SK-N-SH (cell line): ENCODE results near the gene SLC15A1. TPM values are rescaled to one million over a fixed set of nuclear protein-coding genes. Genes with fewer than 3 reads are reported as not detected.

ENCODE experiments used
- CTCF ChIA-PET: fragments of 300-600, 350-600 bp; formaldehyde crosslinking; extraction: SDS; loops from one replicate; lab custom pipeline; 2021; lab: Yijun Ruan, JAX
- POLR2A ChIA-PET: fragments of 350-600 bp; sonication (Branson Sonifier 250); formaldehyde crosslinking; extraction: SDS; loops from one replicate; lab custom pipeline; 2020; ENCODE audit warnings: antibody characterized with exemption, inconsistent platforms; lab: Yijun Ruan, JAX
- DNase-seq: peaks from one replicate; pipeline ENCODE4 v3.0.0; 2012
- H2AFZ ChIP-seq: fragments of 200-600 bp; sonication (generic); 2 replicates; pipeline ENCODE4 v1.8.1; 2016; ENCODE audit warnings: antibody characterized with exemption, mild to moderate bottlenecking, low read depth
- H3F3A ChIP-seq: fragments of 200-600 bp; sonication (generic); replicated peaks from 2 replicates; pipeline ENCODE3; 2016; ENCODE audit warnings: antibody characterized with exemption, mild to moderate bottlenecking; ENCODE audit not compliant: insufficient read depth
- H3K27ac ChIP-seq, 2 experiments: fragments of 200-500 bp in 1 of 2; fragments of 200-600 bp in 1 of 2; sonication (Bioruptor generic) in 1 of 2; sonication (generic), shearing (Covaris generic) in 1 of 2; 2 replicates each; pipeline versions ENCODE4 v1.5.1 to v1.6.1; 2014 to 2016; ENCODE audit warnings: low read depth in 2 of 2, inconsistent platforms in 1 of 2, low read length in 1 of 2, mild to moderate bottlenecking in 1 of 2, mixed read lengths in 1 of 2
- H3K27me3 ChIP-seq: fragments of 200-600 bp; sonication (generic), shearing (Covaris generic); 2 replicates; pipeline ENCODE4 v1.6.1; 2016; ENCODE audit warnings: mixed run types; ENCODE audit not compliant: insufficient read depth
- H3K36me3 ChIP-seq, 2 experiments: fragments of 200-500 bp in 1 of 2; fragments of 200-600 bp in 1 of 2; sonication (Bioruptor generic) in 1 of 2; sonication (generic) in 1 of 2; replicated peaks in 1 of 2; 2 replicates each; pipeline versions ENCODE3 to v1.5.1; 2014 to 2016; ENCODE audit warnings: low read length in 1 of 2, mild to moderate bottlenecking in 1 of 2; ENCODE audit not compliant: insufficient read depth in 2 of 2, control insufficient read depth in 1 of 2
- H3K4me1 ChIP-seq, 2 experiments: fragments of 200-500 bp in 1 of 2; fragments of 200-600 bp in 1 of 2; sonication (Bioruptor generic) in 1 of 2; sonication (generic), shearing (Covaris generic) in 1 of 2; 2 replicates each; pipeline versions ENCODE4 v1.5.1 to v1.6.1; 2014 to 2016; ENCODE audit warnings: low read depth in 1 of 2, low read length in 1 of 2, mixed run types in 1 of 2; ENCODE audit not compliant: insufficient read depth in 2 of 2, control insufficient read depth in 1 of 2
- H3K4me2 ChIP-seq: fragments of 200-600 bp; sonication (generic), shearing (Covaris generic); 2 replicates; pipeline ENCODE4 v1.6.1; 2017; ENCODE audit warnings: mixed run types
- H3K4me3 ChIP-seq, 2 experiments: fragments of 200-500 bp in 1 of 2; fragments of 200-600 bp in 1 of 2; sonication (Bioruptor generic) in 1 of 2; sonication (generic), shearing (Covaris generic) in 1 of 2; 2 replicates each; pipeline versions ENCODE4 v1.5.1 to v1.8.1; 2014 to 2016; ENCODE audit warnings: low read depth in 2 of 2, inconsistent platforms in 1 of 2, low read length in 1 of 2, mild to moderate bottlenecking in 1 of 2, mixed read lengths in 1 of 2, moderate library complexity in 1 of 2
- H3K79me2 ChIP-seq: fragments of 200-600 bp; sonication (generic); 2 replicates; pipeline ENCODE4 v1.8.1; 2017; ENCODE audit warnings: mild to moderate bottlenecking; ENCODE audit not compliant: insufficient read depth
- H3K9ac ChIP-seq: fragments of 200-600 bp; sonication (generic); 2 replicates; pipeline ENCODE4 v1.6.1; 2017; ENCODE audit warnings: mixed run types
- H3K9me2 ChIP-seq: fragments of 200-600 bp; sonication (generic); 2 replicates; pipeline ENCODE4 v1.6.1; 2017; ENCODE audit warnings: mixed run types
- H3K9me3 ChIP-seq: fragments of 200-600 bp; sonication (generic); 2 replicates; pipeline ENCODE4 v1.6.1; 2017; ENCODE audit warnings: mixed run types, mild to moderate bottlenecking, moderate library complexity
- H4K20me1 ChIP-seq: fragments of 200-600 bp; sonication (generic); 2 replicates; pipeline ENCODE4 v1.6.1; 2017; ENCODE audit warnings: mild to moderate bottlenecking, mixed run types; ENCODE audit not compliant: insufficient read depth
- CHD2 ChIP-seq: fragments of 150-350 bp; IDR thresholded peaks from 2 replicates; pipeline ENCODE4 v1.6.1; 2018; ENCODE audit warnings: low read length; ENCODE audit not compliant: partially characterized antibody
- EZH2phosphoT487 ChIP-seq: fragments of 200-600 bp; sonication (generic); IDR thresholded peaks from 2 replicates; pipeline ENCODE4 v1.6.1; 2017; ENCODE audit warnings: low read depth, mixed run types, mild to moderate bottlenecking, antibody characterized with exemption, moderate library complexity, borderline replicate concordance
- FOSL2 ChIP-seq: IDR thresholded peaks from 2 replicates; pipeline ENCODE4 v1.4.0; 2012; ENCODE audit warnings: low read depth, mild to moderate bottlenecking, moderate library complexity, borderline replicate concordance
- FOXJ3 ChIP-seq: sonication (generic); formaldehyde crosslinking; IDR thresholded peaks from 2 replicates; pipeline ENCODE4 v1.5.1; 2020; ENCODE audit warnings: mild to moderate bottlenecking, missing genetic modification reagents
- GABPA ChIP-seq: IDR thresholded peaks from 2 replicates; pipeline ENCODE4 v1.4.0; 2012; ENCODE audit warnings: low read depth, mild to moderate bottlenecking
- GATA2 ChIP-seq: sonication (generic); formaldehyde crosslinking; IDR thresholded peaks from 2 replicates; pipeline ENCODE4 v1.5.0; 2020; ENCODE audit warnings: mild to moderate bottlenecking, missing genetic modification reagents
- MAX ChIP-seq: IDR thresholded peaks from 2 replicates; pipeline ENCODE4 v1.4.0; 2012; ENCODE audit warnings: low read depth
- MXI1 ChIP-seq: IDR thresholded peaks from 2 replicates; pipeline ENCODE4 v1.6.1; 2012; ENCODE audit warnings: mild to moderate bottlenecking, low read depth, low read length, improper control_type of control experiment
- NFIC ChIP-seq: IDR thresholded peaks from 2 replicates; pipeline ENCODE4 v1.4.0; 2012; ENCODE audit warnings: borderline replicate concordance
- PBX3 ChIP-seq: IDR thresholded peaks from 2 replicates; pipeline ENCODE4; 2012
- POLR2AphosphoS5 ChIP-seq: IDR thresholded peaks from 2 replicates; pipeline ENCODE4 v1.6.1; 2012; ENCODE audit warnings: low read depth, low read length
- RAD21 ChIP-seq: IDR thresholded peaks from 2 replicates; pipeline ENCODE4 v1.6.1; 2012; ENCODE audit warnings: mild to moderate bottlenecking, low read length
- RCOR1 ChIP-seq: fragments of 150-350 bp; IDR thresholded peaks from 2 replicates; pipeline ENCODE4 v1.6.1; 2017; ENCODE audit warnings: antibody characterized with exemption, low read length
- REST ChIP-seq: IDR thresholded peaks from 2 replicates; pipeline ENCODE4 v1.6.1; 2012; ENCODE audit warnings: mild to moderate bottlenecking, low read depth, low read length, moderate library complexity
- RFX5 ChIP-seq: IDR thresholded peaks from 2 replicates; pipeline ENCODE4 v1.6.1; 2012; ENCODE audit warnings: mild to moderate bottlenecking, improper control_type of control experiment, low read length
- SIN3A ChIP-seq: IDR thresholded peaks from 2 replicates; pipeline ENCODE4 v1.6.1; 2012; ENCODE audit warnings: low read depth, mild to moderate bottlenecking, low read length, moderate library complexity, borderline replicate concordance
- SMC3 ChIP-seq: IDR thresholded peaks from 2 replicates; pipeline ENCODE4 v1.6.1; 2012; ENCODE audit warnings: low read depth, low read length, improper control_type of control experiment
- TCF12 ChIP-seq: IDR thresholded peaks from 2 replicates; pipeline ENCODE4 v1.4.0; 2012
- TEAD4 ChIP-seq: IDR thresholded peaks from 2 replicates; pipeline ENCODE4 v1.4.0; 2012; ENCODE audit warnings: mild to moderate bottlenecking, borderline replicate concordance; ENCODE audit not compliant: insufficient read depth
- YY1 ChIP-seq: IDR thresholded peaks from 2 replicates; pipeline ENCODE4 v1.4.0; 2012; ENCODE audit warnings: low read depth, mild to moderate bottlenecking
- ZBTB33 ChIP-seq: IDR thresholded peaks from 2 replicates; pipeline ENCODE4 v1.4.0; 2012; ENCODE audit warnings: low read depth, borderline replicate concordance
- WGBS: methylation state at CpG from one replicate; pipeline ENCODE4 v1.1.6; 2017; ENCODE audit warnings: low lambda C conversion rate; 5-methylcytosine and 5-hydroxymethylcytosine counted together
- polyA plus RNA-seq, 3 experiments: library from polyadenylated mRNA; depleted of rRNA; stranded (reverse); fragments of >200 nt; gene quantifications; 2 replicates each; pipeline ENCODE4 v1.2.3, GENCODE V29; 2012

SLC15A1 gene
- polyA plus RNA-seq, 1 of the 3 experiments (the other 2 are of a cell fraction), result not detected

- no peak overlapping the region for H3K9ac ChIP-seq
- no peak for DNase-seq
- no peaks in the 10 kb centered on the region for H4K20me1 ChIP-seq
- 60% methylated on average over 11 of the region's 11 CpGs for WGBS
- H3K27me3 ChIP-seq, result no peaks in the 10 kb centered on the region
- H2AFZ ChIP-seq, result no peak overlapping the region
- TF ChIP-seq RFX5, result no peak
- no peak for TF ChIP-seq POLR2AphosphoS5
- TF ChIP-seq ZBTB33, result no peak
- TF ChIP-seq SMC3, result no peak
- no peak overlapping the region for H3K4me3 ChIP-seq
- CTCF ChIA-PET, result no interaction called here
- no peaks in the 10 kb centered on the region for H3F3A ChIP-seq
- H3K9me3 ChIP-seq, result no peaks in the 10 kb centered on the region
- H3K36me3 ChIP-seq, result no peaks in the 10 kb centered on the region
- H3K79me2 ChIP-seq, result no peaks in the 10 kb centered on the region
- no peaks in the 10 kb centered on the region for H3K9me2 ChIP-seq
- no peak overlapping the region for H3K4me2 ChIP-seq
- H3K4me1 ChIP-seq, result no peaks in the 10 kb centered on the region
- POLR2A ChIA-PET, result no interaction called here
- H3K27ac ChIP-seq, result no peak overlapping the region
Measured at GRCh38 chr13:98781045-98781444, 28.6 kb upstream of the SLC15A1 start.

- Histone ChIP-seq H3K4me1 (no peaks in the 10 kb centered on the region), H3K36me3 (no peaks in the 10 kb centered on the region), H2AFZ (no peak overlapping the region), H3K4me3 (no peak overlapping the region), H3K9me3 (no peaks in the 10 kb centered on the region), H3K9ac (no peak overlapping the region), H3K27me3 (no peaks in the 10 kb centered on the region), H3K27ac (no peak overlapping the region), H3K4me2 (no peak overlapping the region), H3K79me2 (no peaks in the 10 kb centered on the region), H3K9me2 (no peaks in the 10 kb centered on the region), H4K20me1 (no peaks in the 10 kb centered on the region), H3F3A (no peaks in the 10 kb centered on the region)
- CTCF ChIA-PET, result no interaction called here
- WGBS, result 85% methylated on average over 2 of the region's 2 CpGs
- POLR2A ChIA-PET, result no interaction called here
- DNase-seq, result no peak
- no peak for TF ChIP-seq SIN3A
- no peak for TF ChIP-seq MXI1
- TF ChIP-seq NFIC, result no peak
- no peak for TF ChIP-seq EZH2phosphoT487
- TF ChIP-seq CHD2, result no peak
- no peak for TF ChIP-seq PBX3
- no peak for TF ChIP-seq ZBTB33
- TF ChIP-seq FOSL2, result no peak
- no peak for TF ChIP-seq RCOR1
- no peak for TF ChIP-seq GATA2 (CRISPR knock-in tag)
- no peak for TF ChIP-seq RAD21
- no peak for TF ChIP-seq REST
- no peak for TF ChIP-seq YY1
- TF ChIP-seq TCF12, result no peak
- no peak for TF ChIP-seq RFX5
- TF ChIP-seq TEAD4, result no peak
- no peak for TF ChIP-seq FOXJ3 (CRISPR knock-in tag)
- no peak for TF ChIP-seq GABPA
- no peak for TF ChIP-seq MAX
Measured at GRCh38 chr13:98780451-98780850, 28.0 kb upstream of the SLC15A1 start.
